GM12801 (cell line): ENCODE results near the gene MC5R.

Experiments
- TF ChIP-seq, protein P1 (sequence below): IDR thresholded peaks from one replicate; pipeline ENCODE4 v1.5.1; 2011; ENCODE audit warnings: control low read depth; ENCODE audit not compliant: insufficient read length; ENCODE audit errors: extremely low read depth

The MC5R gene

DNA sequence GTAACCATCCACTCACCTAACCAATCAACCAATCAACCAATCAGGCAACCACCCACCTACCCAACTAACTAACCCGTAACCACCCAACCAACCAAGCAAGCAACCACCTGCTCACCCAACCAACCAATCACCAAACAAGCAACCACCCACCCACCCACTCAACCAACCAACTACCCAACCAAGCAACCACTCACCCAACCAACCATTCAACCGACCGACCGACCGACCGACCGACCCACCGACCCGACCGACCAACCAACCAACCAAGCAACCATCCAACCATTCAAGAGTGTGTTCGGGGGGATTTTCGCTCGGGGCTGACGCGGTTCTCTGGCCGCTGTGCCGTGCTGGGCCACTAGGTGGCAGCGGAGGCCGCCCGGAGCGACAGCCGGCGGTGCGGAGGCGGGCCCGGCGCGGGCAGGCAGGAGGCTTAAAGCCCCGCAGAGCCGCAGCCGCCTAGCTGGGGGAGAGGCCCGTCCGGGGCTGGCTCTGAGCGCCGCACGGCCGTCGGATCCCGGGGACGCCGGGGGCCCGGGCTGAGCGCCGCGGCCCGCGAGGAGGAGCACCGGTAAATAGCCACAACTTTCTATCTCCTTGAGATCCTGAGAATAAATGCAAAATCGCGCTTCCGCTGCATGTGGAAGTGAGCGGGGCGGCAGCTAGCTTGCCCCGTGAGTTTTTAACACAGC is at the start of gene MC5R:
TSS of gene MC5R (plus strand) at position 443 of the 689 bp plus-strand sequence. CDS start 1,617 bp downstream, outside the sequence.
- TF ChIP-seq, protein P1, sequence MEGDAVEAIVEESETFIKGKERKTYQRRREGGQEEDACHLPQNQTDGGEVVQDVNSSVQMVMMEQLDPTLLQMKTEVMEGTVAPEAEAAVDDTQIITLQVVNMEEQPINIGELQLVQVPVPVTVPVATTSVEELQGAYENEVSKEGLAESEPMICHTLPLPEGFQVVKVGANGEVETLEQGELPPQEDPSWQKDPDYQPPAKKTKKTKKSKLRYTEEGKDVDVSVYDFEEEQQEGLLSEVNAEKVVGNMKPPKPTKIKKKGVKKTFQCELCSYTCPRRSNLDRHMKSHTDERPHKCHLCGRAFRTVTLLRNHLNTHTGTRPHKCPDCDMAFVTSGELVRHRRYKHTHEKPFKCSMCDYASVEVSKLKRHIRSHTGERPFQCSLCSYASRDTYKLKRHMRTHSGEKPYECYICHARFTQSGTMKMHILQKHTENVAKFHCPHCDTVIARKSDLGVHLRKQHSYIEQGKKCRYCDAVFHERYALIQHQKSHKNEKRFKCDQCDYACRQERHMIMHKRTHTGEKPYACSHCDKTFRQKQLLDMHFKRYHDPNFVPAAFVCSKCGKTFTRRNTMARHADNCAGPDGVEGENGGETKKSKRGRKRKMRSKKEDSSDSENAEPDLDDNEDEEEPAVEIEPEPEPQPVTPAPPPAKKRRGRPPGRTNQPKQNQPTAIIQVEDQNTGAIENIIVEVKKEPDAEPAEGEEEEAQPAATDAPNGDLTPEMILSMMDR: no peak

DNA sequence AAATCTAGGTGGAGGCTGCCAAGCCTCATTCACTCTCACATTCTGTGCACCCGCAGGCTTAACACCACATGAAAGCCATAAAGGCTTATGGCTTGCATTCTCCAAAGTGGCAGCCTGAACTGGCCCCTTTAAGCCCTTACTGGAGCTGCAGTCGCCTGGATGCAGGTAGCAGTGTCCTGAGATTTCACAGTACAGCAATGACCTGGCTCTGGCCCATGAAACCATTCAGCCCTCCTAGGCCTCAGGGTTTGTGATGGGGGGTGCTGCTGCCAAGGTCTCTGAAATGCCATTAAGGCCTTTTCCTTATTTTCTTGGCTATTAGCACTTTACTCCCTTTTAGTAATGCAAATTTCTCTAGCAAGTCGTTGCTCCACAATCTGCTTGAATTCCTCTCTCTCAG is 48.9 kb upstream of the MC5R start:
- TF ChIP-seq, protein P1: no peak

DNA sequence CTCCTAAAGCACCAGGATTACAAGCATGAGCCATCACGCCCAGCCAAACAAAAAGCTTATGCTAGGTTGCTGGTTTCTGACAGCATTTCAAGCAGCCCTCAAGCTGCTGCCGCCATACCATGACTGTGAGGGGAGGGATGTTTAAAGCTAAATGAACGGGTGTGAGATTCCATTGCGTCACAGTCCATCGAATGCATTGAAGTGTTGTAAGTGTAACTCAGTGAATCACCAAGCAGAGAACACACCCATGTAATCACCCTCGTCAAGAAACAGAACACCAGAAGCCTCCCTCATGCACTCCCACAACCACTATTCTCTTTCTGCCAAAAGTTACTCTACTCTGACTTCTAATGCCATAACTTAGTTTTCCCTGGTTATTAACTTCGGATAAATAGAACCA is 32.8 kb upstream of the MC5R start:
- TF ChIP-seq, protein P1: no peak

DNA sequence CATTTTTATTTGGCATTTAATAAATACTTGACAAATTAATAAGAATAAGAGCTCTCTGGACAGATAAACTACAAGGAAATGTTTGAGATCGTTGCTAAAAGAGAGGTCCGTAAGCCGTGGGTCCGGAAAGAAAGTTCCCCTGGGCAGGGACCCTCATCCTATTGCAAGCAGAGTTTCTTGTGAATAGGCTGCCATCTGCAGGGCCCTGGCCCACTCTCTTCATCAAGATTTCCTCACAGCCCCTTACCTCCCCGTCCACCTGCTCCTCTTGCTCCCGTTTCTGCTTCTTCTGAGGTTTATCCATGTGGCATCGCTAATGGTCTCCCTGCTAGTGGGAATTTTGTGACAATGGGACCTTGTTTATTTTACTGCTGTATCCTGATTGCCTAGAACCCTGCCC is 30.1 kb upstream of the MC5R start:
- TF ChIP-seq, protein P1: no peak

DNA sequence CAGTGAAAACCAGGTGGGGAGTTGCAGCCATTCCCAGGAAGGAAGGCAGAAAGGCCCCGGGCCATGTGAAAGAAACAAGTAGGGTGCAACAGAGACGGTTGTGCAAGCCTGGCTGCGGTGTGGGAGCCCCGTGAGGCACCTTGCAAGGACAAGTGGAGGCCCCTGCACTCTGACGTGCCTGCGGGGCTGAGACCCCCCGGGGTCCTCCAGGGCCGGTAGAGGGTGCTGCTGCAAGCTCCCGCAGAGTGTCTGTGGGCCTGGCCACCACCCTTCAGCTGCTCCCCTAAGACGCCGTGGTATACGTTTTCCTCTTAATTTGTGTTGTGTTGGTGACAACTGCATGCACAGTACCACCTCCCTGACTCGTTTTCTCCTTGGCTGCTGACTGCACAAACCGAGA is 27.4 kb upstream of the MC5R start:
- TF ChIP-seq, protein P1: no peak

DNA sequence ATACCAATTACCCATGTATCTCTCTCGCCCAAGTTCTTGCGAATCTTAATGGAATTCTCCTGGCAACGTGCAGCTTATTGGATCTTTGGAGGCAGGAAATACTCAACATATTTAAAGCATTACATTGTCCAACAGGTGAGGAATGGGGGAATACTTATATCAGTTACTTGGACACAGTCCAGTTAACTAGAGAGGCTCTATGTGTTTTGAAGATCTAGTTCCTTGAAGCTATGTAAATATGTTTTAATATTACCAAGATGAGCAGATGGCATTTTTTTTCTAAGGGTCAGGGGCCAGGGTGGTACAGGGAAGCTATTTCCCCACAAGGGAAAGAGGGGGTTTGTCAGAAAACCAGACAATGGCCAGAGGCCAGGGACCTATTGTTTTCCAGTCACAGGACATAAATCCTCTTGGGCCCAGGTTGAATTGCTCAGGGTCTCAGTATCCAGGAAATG is 26.8 kb upstream of the MC5R start:
- TF ChIP-seq, protein P1: no peak

DNA sequence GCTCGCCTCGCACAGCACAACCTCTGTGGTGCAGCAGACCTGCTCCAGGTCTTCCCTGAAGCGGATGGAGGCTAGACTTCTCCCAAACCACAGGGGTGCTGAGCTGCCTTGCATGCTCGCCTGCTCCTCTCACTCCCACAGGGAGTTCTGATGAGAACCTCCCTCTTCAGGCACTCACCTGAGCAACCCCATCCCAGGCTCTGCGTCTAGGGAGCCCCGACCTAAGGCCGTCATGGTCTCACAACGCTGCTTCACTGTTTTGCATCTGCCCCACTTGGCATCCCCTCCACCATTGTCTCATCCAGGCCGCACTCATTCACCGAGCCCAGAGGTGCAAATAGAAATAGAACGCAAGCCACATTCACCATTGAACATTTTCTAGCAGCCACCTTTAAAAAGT is 24.6 kb upstream of the MC5R start:
- TF ChIP-seq, protein P1: no peak
